Stimulated activated CD4-positive, alpha-beta T cell treated with anti-CD3 and anti-CD28 coated beads, Interleukin-2, amount 100 ng/mL, for 48 hours (primary cell): ENCODE measurements around the gene EIF1B.

Experiments used
- DNase-seq, 2 donors: peaks; one replicate each; pipeline ENCODE4 v3.0.0-alpha.2; 2020

Gene EIF1B

GRCh38 chr3:40355410-40355809 is 45.9 kb downstream of the EIF1B start:
- no peak for DNase-seq

- DNase-seq = no peak
Observed at GRCh38 chr3:40358454-40358853, 48.9 kb downstream of the EIF1B start.
